GM12875 (cell line): Measurements from ENCODE around the gene PALLD.

Source experiments
- H3K4me3 ChIP-seq: one replicate; pipeline ENCODE4 v1.5.1; 2011; ENCODE audit warnings: low read depth, low read length, control low read depth
- TF ChIP-seq, protein P1 (sequence below): IDR thresholded peaks from 2 replicates; pipeline ENCODE4 v1.5.1; 2011; ENCODE audit warnings: low read depth, mild to moderate bottlenecking, control low read depth, inconsistent platforms, low read length, moderate library complexity, borderline replicate concordance; ENCODE audit not compliant: insufficient read depth

Gene PALLD

DNA sequence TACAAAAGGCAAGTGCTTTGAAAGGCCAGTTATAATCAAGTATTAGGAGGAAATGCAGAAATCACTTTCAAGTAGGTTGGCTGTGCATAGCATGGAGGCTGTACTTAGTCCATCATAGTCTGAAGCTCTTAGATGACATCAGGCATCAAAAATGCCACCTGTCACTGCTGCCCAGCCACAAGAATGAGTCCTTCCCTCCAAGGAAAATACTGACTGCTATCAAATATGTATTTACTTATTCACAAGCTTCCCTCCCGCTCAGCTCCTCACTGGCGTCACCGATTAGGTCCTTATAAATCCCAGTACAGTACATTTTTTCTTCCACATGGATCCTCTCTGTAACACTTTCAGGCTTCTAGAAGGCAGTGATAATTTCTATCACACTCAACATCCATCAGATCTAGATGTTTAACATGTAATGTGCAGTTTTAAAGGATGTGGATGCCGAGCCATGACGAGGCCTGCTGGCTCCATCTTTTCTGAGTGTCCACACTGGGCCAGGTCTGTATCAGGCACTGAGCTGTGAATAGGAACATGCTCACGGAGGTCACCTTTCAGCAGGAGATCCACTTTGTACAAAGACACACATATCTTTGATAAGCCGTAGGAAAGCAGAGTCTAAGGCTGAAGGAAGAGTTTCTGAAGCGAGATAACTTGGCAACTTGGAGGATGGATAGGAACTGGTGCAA lies 121.9 kb downstream of the PALLD start:
- TF ChIP-seq, protein P1, sequence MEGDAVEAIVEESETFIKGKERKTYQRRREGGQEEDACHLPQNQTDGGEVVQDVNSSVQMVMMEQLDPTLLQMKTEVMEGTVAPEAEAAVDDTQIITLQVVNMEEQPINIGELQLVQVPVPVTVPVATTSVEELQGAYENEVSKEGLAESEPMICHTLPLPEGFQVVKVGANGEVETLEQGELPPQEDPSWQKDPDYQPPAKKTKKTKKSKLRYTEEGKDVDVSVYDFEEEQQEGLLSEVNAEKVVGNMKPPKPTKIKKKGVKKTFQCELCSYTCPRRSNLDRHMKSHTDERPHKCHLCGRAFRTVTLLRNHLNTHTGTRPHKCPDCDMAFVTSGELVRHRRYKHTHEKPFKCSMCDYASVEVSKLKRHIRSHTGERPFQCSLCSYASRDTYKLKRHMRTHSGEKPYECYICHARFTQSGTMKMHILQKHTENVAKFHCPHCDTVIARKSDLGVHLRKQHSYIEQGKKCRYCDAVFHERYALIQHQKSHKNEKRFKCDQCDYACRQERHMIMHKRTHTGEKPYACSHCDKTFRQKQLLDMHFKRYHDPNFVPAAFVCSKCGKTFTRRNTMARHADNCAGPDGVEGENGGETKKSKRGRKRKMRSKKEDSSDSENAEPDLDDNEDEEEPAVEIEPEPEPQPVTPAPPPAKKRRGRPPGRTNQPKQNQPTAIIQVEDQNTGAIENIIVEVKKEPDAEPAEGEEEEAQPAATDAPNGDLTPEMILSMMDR = no peak
- H3K4me3 ChIP-seq = no peak overlapping the region

- TF ChIP-seq, protein P1 = no peak
Observed at GRCh38 chr4:168619266-168619631, 122.4 kb downstream of the PALLD start.

GRCh38 chr4:168621806-168622589 lies 125.1 kb downstream of the PALLD start:
- H3K4me3 ChIP-seq = no peak overlapping the region
- TF ChIP-seq, protein P1 = no peak

More at GRCh38 chr4:168619266-168619631, 122.4 kb downstream of the PALLD start:
- H3K4me3 ChIP-seq = no peak overlapping the region

- TF ChIP-seq, protein P1 = no peak
Observed at GRCh38 chr4:168622600-168622999, 125.7 kb downstream of the PALLD start.

DNA sequence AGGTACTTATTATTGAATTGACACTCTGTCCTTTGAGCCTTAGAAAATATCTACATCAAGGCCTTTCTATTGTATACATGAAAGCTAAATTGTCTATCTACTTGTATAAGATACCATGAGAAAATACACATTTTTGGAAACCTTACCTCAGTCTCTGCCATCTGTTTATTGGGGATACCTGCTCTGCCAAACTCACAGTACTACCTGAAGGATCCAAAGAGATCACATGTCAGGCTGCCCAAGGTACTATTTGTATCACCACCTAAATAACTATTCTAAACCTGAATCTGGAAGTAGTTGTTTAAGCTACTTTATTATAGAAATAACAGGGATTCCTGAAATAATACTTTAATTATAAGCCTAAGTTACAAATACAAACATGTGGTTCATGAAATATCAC lies 126.2 kb downstream of the PALLD start:
- TF ChIP-seq, protein P1 = no peak
- no peak overlapping the region for H3K4me3 ChIP-seq

More at GRCh38 chr4:168622600-168622999, 125.7 kb downstream of the PALLD start:
- no peak overlapping the region for H3K4me3 ChIP-seq

GRCh38 chr4:168623484-168623883 lies 126.6 kb downstream of the PALLD start:
- TF ChIP-seq, protein P1 = no peak
- H3K4me3 ChIP-seq = no peak overlapping the region

DNA sequence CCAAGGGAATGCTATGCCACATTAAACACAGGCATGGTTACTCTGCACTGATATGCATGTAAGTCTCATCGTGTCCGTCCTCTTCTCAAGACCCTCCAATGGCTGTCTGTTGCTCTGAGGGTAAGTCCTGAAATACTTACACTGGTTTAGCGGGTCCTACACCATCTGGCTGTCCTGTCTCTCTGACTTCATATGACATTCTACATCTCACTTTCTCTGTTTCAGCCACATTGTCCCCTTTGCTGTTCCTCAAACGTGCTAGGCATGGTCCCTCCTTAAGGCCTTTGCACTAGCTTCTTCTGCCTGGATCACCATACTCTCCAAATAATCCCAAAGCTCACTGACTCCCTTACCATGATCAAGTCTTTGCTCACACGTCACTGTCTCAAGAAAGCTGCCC lies 131.4 kb downstream of the PALLD start:
- TF ChIP-seq, protein P1 = no peak

More for the DNA sequence above, 131.4 kb downstream of the PALLD start:
- no peak overlapping the region for H3K4me3 ChIP-seq
